ENCODE measurements around the gene TP53BP1.

The TP53BP1 gene

GRCh38 chr15:43520138-43520537, 27.2 kb upstream of the TP53BP1 start:
- DNase-seq (ENCODE audit: low read depth), result no peak

- no peak for DNase-seq (ENCODE audit: low read depth)
These were observed 26.2 kb upstream of the TP53BP1 start for GRCh38 chr15:43519196-43519595.

- no peak for DNase-seq (ENCODE audit: low read depth)
These were observed 25.3 kb upstream of the TP53BP1 start for GRCh38 chr15:43518197-43518761.

- no peak for DNase-seq (ENCODE audit: low read depth)
These were observed 24.6 kb upstream of the TP53BP1 start, which contains the start of gene MAP1A for GRCh38 chr15:43517354-43518196. Gene MAP1A, plus strand, starts transcription at chr15:43517608. Its CDS starts 3,866 bp downstream, at chr15:43521474.

- no peak for DNase-seq (ENCODE audit: low read depth)
These were observed 23.9 kb upstream of the TP53BP1 start for GRCh38 chr15:43516801-43517353.

GRCh38 chr15:43516185-43516584, 23.2 kb upstream of the TP53BP1 start:
- DNase-seq (ENCODE audit: low read depth), result no peak

- no peak for DNase-seq (ENCODE audit: low read depth)
These were observed 22.8 kb upstream of the TP53BP1 start for GRCh38 chr15:43515741-43516140.

GRCh38 chr15:43514241-43515057, 21.5 kb upstream of the TP53BP1 start:
- DNase-seq (ENCODE audit: low read depth), result no peak

- no peak for DNase-seq (ENCODE audit: low read depth)
These were observed 20.6 kb upstream of the TP53BP1 start for GRCh38 chr15:43513550-43513949.

GRCh38 chr15:43511012-43511885, 18.3 kb upstream of the TP53BP1 start:
- no peak for DNase-seq (ENCODE audit: low read depth)

GRCh38 chr15:43510200-43511011, 17.4 kb upstream of the TP53BP1 start:
- DNase-seq (ENCODE audit: low read depth), result peak; percentile 93

- DNase-seq (ENCODE audit: low read depth), result no peak
These were observed 16.8 kb upstream of the TP53BP1 start for GRCh38 chr15:43509660-43510199.

GRCh38 chr15:43508991-43509659, 16.2 kb upstream of the TP53BP1 start:
- DNase-seq (ENCODE audit: low read depth), result no peak

- DNase-seq (ENCODE audit: low read depth), result no peak
These were observed 15.5 kb upstream of the TP53BP1 start for GRCh38 chr15:43508421-43508820.

- DNase-seq (ENCODE audit: low read depth), result no peak
These were observed 12.8 kb upstream of the TP53BP1 start for GRCh38 chr15:43505738-43506137.

- DNase-seq (ENCODE audit: low read depth), result no peak
These were observed 6.7 kb upstream of the TP53BP1 start for GRCh38 chr15:43499635-43500034.

- no peak for DNase-seq (ENCODE audit: low read depth)
These were observed 6.0 kb upstream of the TP53BP1 start for GRCh38 chr15:43498990-43499389.

GRCh38 chr15:43493703-43494472, 932 bp upstream of the TP53BP1 start:
- DNase-seq (ENCODE audit: low read depth), result no peak

GRCh38 chr15:43492266-43492665, 690 bp downstream of the TP53BP1 start:
- no peak for DNase-seq (ENCODE audit: low read depth)

Data from stimulated activated CD8-positive, alpha-beta memory T cell treated with anti-CD3 and anti-CD28 coated beads, Interleukin-12 subunit alpha, Interleukin-12 subunit beta, amount 100 ng/mL, for 4 hours (primary cell).